ENCODE data around the gene SLC13A1. TPM values are rescaled to one million over a fixed set of nuclear protein-coding genes. Genes with fewer than 3 reads are reported as not detected.

SLC13A1 gene
- polyA plus RNA-seq, 3 donors = not detected

GRCh38 chr7:123204206-123204835 lies 4.6 kb upstream of the SLC13A1 start:
- Histone ChIP-seq H3K27me3 (ENCODE audit: control insufficient read depth in 2 of 2, insufficient read depth in 2 of 2, low read length in 2 of 2) (no peaks in the 10 kb centered on the region), H3K36me3 (replicated peaks in 1 of 2; ENCODE audit: control insufficient read depth in 1 of 2, insufficient read depth in 2 of 2, low read length in 2 of 2) (no peaks in the 10 kb centered on the region), H3K9ac (ENCODE audit: insufficient read depth, low read length, poor library complexity, severe bottlenecking) (no peak overlapping the region), H2AFZ (ENCODE audit: insufficient read depth, low read depth, low read length, poor library complexity, severe bottlenecking) (no peak overlapping the region), H3K4me2 (replicated peaks; ENCODE audit: extremely low read depth, low read length, poor library complexity, severe bottlenecking) (no peak overlapping the region), H3K4me3 (replicated peaks in 1 of 3; ENCODE audit: low read depth in 2 of 3, low read length in 3 of 3) (no peak overlapping the region), H3K27ac (ENCODE audit: low read depth in 1 of 2, low read length in 2 of 2) (no peak overlapping the region), H3K9me3 (replicated peaks in 1 of 2; ENCODE audit: control insufficient read depth in 1 of 2, insufficient read depth in 1 of 2, low read length in 2 of 2) (no peaks in the 10 kb centered on the region), H3K79me2 (ENCODE audit: insufficient read depth, low read length) (no peaks in the 10 kb centered on the region), H3K4me1 (ENCODE audit: control insufficient read depth in 1 of 2, insufficient read depth in 2 of 2, low read length in 2 of 2) (no peaks in the 10 kb centered on the region), H4K20me1 (ENCODE audit: insufficient read depth, low read length) (no peaks in the 10 kb centered on the region)
- DNase-seq = no peak
- no peaks in the 10 kb centered on the region for H3K27me3 Mint-ChIP-seq (ENCODE audit: low read depth in 3 of 3)
- TF ChIP-seq CTCF (IDR thresholded peaks at IDR 0.05) = no peak
- no peak overlapping the region for H3K4me3 Mint-ChIP-seq
- no peaks in the 10 kb centered on the region for H3K4me1 Mint-ChIP-seq
- H3K27ac Mint-ChIP-seq = no peak overlapping the region
- intact Hi-C loops (cut with micrococcal nuclease) = no loop called here
- H3K9me3 Mint-ChIP-seq = peaks cover 0 to 3% (median 0%) of the 10 kb centered on the region in 7 donors
- H3K36me3 Mint-ChIP-seq = no peaks in the 10 kb centered on the region
- 20% methylated on average over 1 of the region's 3 CpGs for WGBS (ENCODE audit: insufficient coverage)

GRCh38 chr7:123201901-123202300 lies 2.1 kb upstream of the SLC13A1 start:
- Mint-ChIP-seq H3K27ac (no peak overlapping the region), H3K4me1 (no peaks in the 10 kb centered on the region), H3K9me3 (peaks cover 0 to 3% (median 0%) of the 10 kb centered on the region in 7 donors), H3K4me3 (no peak overlapping the region), H3K27me3 (ENCODE audit: low read depth in 3 of 3) (no peaks in the 10 kb centered on the region), H3K36me3 (no peaks in the 10 kb centered on the region)
- no peak for DNase-seq
- intact Hi-C loops (cut with micrococcal nuclease) = no loop called here
- Histone ChIP-seq H3K4me2 (replicated peaks; ENCODE audit: extremely low read depth, low read length, poor library complexity, severe bottlenecking) (no peak overlapping the region), H3K27me3 (ENCODE audit: control insufficient read depth in 2 of 2, insufficient read depth in 2 of 2, low read length in 2 of 2) (no peaks in the 10 kb centered on the region), H4K20me1 (ENCODE audit: insufficient read depth, low read length) (no peaks in the 10 kb centered on the region), H3K36me3 (replicated peaks in 1 of 2; ENCODE audit: control insufficient read depth in 1 of 2, insufficient read depth in 2 of 2, low read length in 2 of 2) (no peaks in the 10 kb centered on the region), H2AFZ (ENCODE audit: insufficient read depth, low read depth, low read length, poor library complexity, severe bottlenecking) (no peak overlapping the region), H3K27ac (ENCODE audit: low read depth in 1 of 2, low read length in 2 of 2) (no peak overlapping the region), H3K4me1 (ENCODE audit: control insufficient read depth in 1 of 2, insufficient read depth in 2 of 2, low read length in 2 of 2) (no peaks in the 10 kb centered on the region), H3K4me3 (replicated peaks in 1 of 3; ENCODE audit: low read depth in 2 of 3, low read length in 3 of 3) (no peak overlapping the region), H3K9me3 (replicated peaks in 1 of 2; ENCODE audit: control insufficient read depth in 1 of 2, insufficient read depth in 1 of 2, low read length in 2 of 2) (no peaks in the 10 kb centered on the region), H3K79me2 (ENCODE audit: insufficient read depth, low read length) (no peaks in the 10 kb centered on the region), H3K9ac (ENCODE audit: insufficient read depth, low read length, poor library complexity, severe bottlenecking) (no peak overlapping the region)
- WGBS (ENCODE audit: insufficient coverage) = no CpG with 5 or more reads among the region's 3 CpGs
- TF ChIP-seq CTCF (IDR thresholded peaks at IDR 0.05) = no peak

Data from CD14-positive monocyte (primary cell).